Measurements from ENCODE around the gene SKA3. TPM values are rescaled to one million over a fixed set of nuclear protein-coding genes. Genes with fewer than 3 reads are reported as not detected.

SKA3 gene
- total RNA-seq, 1 experiment from 2014 or later, result 18.9 TPM

- no peak overlapping the region for H2AFZ ChIP-seq
- peak overlapping the region; percentile 46 for H3K4me2 ChIP-seq
- H3K36me3 ChIP-seq (ENCODE audit: low read depth), result no peaks in the 10 kb centered on the region
- intact Hi-C loops (cut with micrococcal nuclease; ENCODE audit: unreplicated experiment), result loop anchor here (10.0 kb wide), 1 partner anchor 60 kb away; the partner anchor contains the start of gene LATS2
- no TSS peak for BruUV-seq (replicated peaks)
- H4K20me1 ChIP-seq (ENCODE audit: insufficient read depth), result no peaks in the 10 kb centered on the region
- ChIA-PET CTCF (no interaction called here), POLR2A (ENCODE audit: unreplicated experiment) (no interaction called here)
- no peaks in the 10 kb centered on the region for H3K9me2 ChIP-seq (ENCODE audit: insufficient read depth)
- peaks cover 2% of the 10 kb centered on the region; the same call in 1 of the 2 replicates for H3F3A ChIP-seq (ENCODE audit: insufficient read depth, low read depth)
- TF ChIP-seq CTCF (conservative IDR thresholded peaks at IDR 0.05), result no peak
- no peak overlapping the region for H3K27ac ChIP-seq
- no peak overlapping the region for H3K4me3 ChIP-seq
- no peaks in the 10 kb centered on the region for H3K79me2 ChIP-seq (ENCODE audit: low read depth)
- H3K27me3 ChIP-seq (ENCODE audit: insufficient read depth, low read depth), result no peaks in the 10 kb centered on the region
- 0 out of 2 replicates have a peak, but pooled peaks cover 6% of the 10 kb centered on the region for H3K4me1 ChIP-seq (replicated peaks; ENCODE audit: insufficient read depth)
- H3K9me3 ChIP-seq (ENCODE audit: insufficient read depth, low read depth), result no peaks in the 10 kb centered on the region
- DNase-seq, result peak; percentile 78 to 79
Observed at GRCh38 chr13:21124852-21125251, 51.5 kb downstream of the SKA3 start.

GRCh38 chr13:21123956-21124355 is 52.4 kb downstream of the SKA3 start:
- Histone ChIP-seq H3K27me3 (ENCODE audit: insufficient read depth, low read depth) (no peaks in the 10 kb centered on the region), H4K20me1 (ENCODE audit: insufficient read depth) (no peaks in the 10 kb centered on the region), H3K4me1 (replicated peaks; ENCODE audit: insufficient read depth) (0 out of 2 replicates have a peak, but pooled peaks cover 6% of the 10 kb centered on the region), H2AFZ (no peak overlapping the region), H3K79me2 (ENCODE audit: low read depth) (no peaks in the 10 kb centered on the region), H3K4me3 (no peak overlapping the region), H3K27ac (no peak overlapping the region), H3F3A (ENCODE audit: insufficient read depth, low read depth) (no peaks in the 10 kb centered on the region), H3K9me2 (ENCODE audit: insufficient read depth) (no peaks in the 10 kb centered on the region), H3K4me2 (no peak overlapping the region), H3K36me3 (ENCODE audit: low read depth) (no peaks in the 10 kb centered on the region), H3K9me3 (ENCODE audit: insufficient read depth, low read depth) (no peaks in the 10 kb centered on the region)
- ChIA-PET POLR2A (ENCODE audit: unreplicated experiment) (interaction anchor here (0.6 kb wide), 1 partner anchor 85 kb away, joined by 22 read pairs; no protein-coding TSS in a partner anchor), CTCF (no interaction called here)
- intact Hi-C loops (cut with micrococcal nuclease; ENCODE audit: unreplicated experiment), result loop anchor here (10.0 kb wide), 1 partner anchor 59 kb away; the partner anchor contains the start of gene LATS2
- no TSS peak for BruUV-seq (replicated peaks)
- DNase-seq, result no peak
- no peak for TF ChIP-seq CTCF (conservative IDR thresholded peaks at IDR 0.05)
- TF ChIP-seq EZH2 (IDR thresholded peaks at IDR 0.05; ENCODE audit: low read depth), result no peak

DNA sequence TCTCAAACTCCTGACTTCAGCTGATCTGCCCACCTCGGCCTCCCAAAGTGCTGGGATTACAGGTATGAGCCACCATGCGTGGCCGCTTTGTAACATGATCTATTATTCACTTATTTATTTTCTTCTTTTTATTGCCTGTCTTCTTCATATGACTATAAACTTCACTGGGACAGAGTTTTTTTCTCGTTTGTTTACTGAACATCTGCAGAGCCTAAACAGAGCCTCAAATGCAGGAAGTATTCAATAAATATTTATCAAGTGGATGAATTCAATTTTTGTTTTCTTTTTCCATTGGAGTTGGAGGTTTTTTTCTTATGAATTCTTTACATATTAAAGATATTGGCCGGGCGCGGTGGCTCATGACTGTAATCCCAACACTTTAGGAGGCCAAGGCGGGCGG is 54.7 kb downstream of the SKA3 start:
- Histone ChIP-seq H3K9me3 (ENCODE audit: insufficient read depth, low read depth) (no peaks in the 10 kb centered on the region), H3F3A (ENCODE audit: insufficient read depth, low read depth) (no peaks in the 10 kb centered on the region), H4K20me1 (ENCODE audit: insufficient read depth) (no peaks in the 10 kb centered on the region), H2AFZ (no peak overlapping the region), H3K9me2 (ENCODE audit: insufficient read depth) (no peaks in the 10 kb centered on the region), H3K36me3 (ENCODE audit: low read depth) (no peaks in the 10 kb centered on the region), H3K4me1 (replicated peaks; ENCODE audit: insufficient read depth) (0 out of 2 replicates have a peak, but pooled peaks cover 6% of the 10 kb centered on the region), H3K27me3 (ENCODE audit: insufficient read depth, low read depth) (no peaks in the 10 kb centered on the region), H3K4me2 (no peak overlapping the region), H3K27ac (no peak overlapping the region), H3K4me3 (no peak overlapping the region), H3K79me2 (ENCODE audit: low read depth) (no peaks in the 10 kb centered on the region)
- no peak for DNase-seq
- intact Hi-C loops (cut with micrococcal nuclease; ENCODE audit: unreplicated experiment), result loop anchor here (10.0 kb wide), 1 partner anchor 57 kb away; the partner anchor contains the start of gene LATS2
- BruUV-seq (replicated peaks), result no TSS peak
- no peak for TF ChIP-seq EZH2 (IDR thresholded peaks at IDR 0.05; ENCODE audit: low read depth)
- TF ChIP-seq CTCF (conservative IDR thresholded peaks at IDR 0.05), result no peak
- ChIA-PET CTCF (no interaction called here), POLR2A (ENCODE audit: unreplicated experiment) (no interaction called here)
